Activated naive CD4-positive, alpha-beta T cell treated with anti-CD3 and anti-CD28 coated beads, Interleukin-2, amount 50 U/mL, for 24 hours (primary cell): ENCODE results near the gene MOGAT1.
"Not testable (repeated sequence)": the region's sequence is repeated elsewhere in the genome, so short reads cannot be mapped to it uniquely, and the experiment has no call there.

Experiments
- H3K27ac Mint-ChIP-seq: one replicate; pipeline ENCODE4 v1.8.0; 2021; ENCODE audit warnings: mild to moderate bottlenecking, mixed read lengths
- H3K27me3 Mint-ChIP-seq: one replicate; pipeline ENCODE4 v1.8.0; 2021; ENCODE audit warnings: mixed read lengths
- H3K36me3 Mint-ChIP-seq: one replicate; pipeline ENCODE4 v1.8.0; 2021; ENCODE audit warnings: mixed read lengths
- H3K4me1 Mint-ChIP-seq: one replicate; pipeline ENCODE4 v1.8.0; 2021; ENCODE audit warnings: mixed read lengths
- H3K4me3 Mint-ChIP-seq: one replicate; pipeline ENCODE4 v1.8.0; 2021; ENCODE audit warnings: mild to moderate bottlenecking, mixed read lengths
- H3K9me3 Mint-ChIP-seq: one replicate; pipeline ENCODE4 v1.8.0; 2021; ENCODE audit warnings: mixed read lengths

The MOGAT1 gene

DNA sequence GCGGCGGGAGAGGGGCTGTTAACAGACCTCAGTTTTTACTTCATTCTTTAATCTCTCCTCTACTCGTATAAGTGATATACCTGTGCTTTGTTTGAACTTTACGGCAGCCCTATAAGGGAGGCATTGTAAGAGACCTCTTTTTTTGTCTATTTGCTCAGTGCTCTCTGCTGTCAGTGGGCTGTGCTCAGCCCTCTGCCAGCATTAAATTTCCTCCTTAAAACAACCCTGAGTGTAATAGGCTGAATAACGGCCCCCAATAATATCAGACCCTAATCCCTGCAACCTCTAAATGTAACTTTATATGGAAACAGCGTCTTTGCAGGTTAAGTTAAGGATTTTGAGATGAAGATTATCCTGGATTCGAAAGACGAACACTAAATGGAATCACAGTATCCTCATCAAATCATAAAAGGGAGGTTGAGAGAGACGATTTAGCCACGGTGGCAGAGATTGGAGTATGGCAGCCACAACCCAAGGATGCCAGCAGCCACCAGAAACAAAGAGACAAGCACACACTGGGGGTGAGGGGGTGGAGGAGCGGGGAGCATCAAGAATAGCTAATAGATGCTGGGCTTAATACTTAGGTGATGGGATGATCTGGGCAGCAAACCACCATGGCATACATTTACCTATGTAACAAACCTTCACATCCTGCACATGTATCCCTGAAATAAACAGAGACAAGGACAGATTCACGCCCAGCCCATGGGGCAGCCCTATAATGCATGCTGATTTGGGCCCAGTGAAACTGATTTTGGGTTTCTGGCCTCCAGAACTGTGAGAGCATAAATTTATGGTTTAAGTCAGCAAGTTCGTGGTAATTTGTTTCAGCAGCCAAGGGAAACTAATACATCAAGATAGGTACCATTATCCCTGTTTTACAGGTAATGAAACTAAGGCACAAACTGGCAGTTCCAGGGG, 14.7 kb upstream of the MOGAT1 start:
- Mint-ChIP-seq H3K27me3 (no peaks in the 10 kb centered on the region), H3K4me1 (peaks cover 41% of the 10 kb centered on the region), H3K27ac (peak overlapping the region; percentile 99), H3K36me3 (peaks cover 12% of the 10 kb centered on the region), H3K4me3 (peak overlapping the region; percentile 99), H3K9me3 (no peaks in the 10 kb centered on the region)

GRCh38 chr2:222663479-222663878, 8.0 kb upstream of the MOGAT1 start:
- Mint-ChIP-seq H3K4me1 (no peaks in the 10 kb centered on the region), H3K4me3 (no peak overlapping the region), H3K27me3 (peaks cover 11% of the 10 kb centered on the region), H3K9me3 (no peaks in the 10 kb centered on the region), H3K36me3 (no peaks in the 10 kb centered on the region), H3K27ac (no peak overlapping the region)

DNA sequence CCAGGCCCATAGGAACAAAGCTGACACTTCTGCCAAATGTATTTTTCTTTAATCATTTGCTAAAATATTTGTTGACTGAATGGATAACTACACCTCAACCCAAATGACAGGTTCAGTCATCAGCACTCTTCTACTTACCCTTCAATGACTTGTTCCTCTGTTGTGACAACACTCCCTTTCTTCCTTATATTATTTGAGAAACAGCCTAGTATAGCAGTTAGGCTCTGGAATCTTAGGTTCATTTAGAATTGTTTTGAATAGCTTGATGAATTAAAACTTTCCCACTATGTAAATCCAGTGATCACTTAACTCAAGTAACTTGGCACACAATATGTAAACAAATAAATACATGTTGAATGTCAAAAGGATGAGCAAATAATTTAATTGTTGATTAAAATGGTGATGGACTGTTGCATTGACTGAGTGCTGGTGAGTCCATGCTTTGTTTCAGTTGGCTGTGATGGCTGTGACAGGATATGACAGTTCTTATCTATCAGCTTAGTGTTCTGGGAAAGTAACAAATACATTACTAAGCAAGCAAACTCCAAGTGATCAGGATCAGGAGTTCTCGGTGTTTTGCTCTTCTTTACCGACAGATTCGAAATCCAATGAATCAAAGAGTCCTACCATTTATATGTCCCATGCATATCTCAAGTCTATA, 2.8 kb upstream of the MOGAT1 start:
- H3K27me3 Mint-ChIP-seq: peaks cover 32% of the 10 kb centered on the region
- H3K4me1 Mint-ChIP-seq: peaks cover 10% of the 10 kb centered on the region
- no peaks in the 10 kb centered on the region for H3K9me3 Mint-ChIP-seq
- H3K4me3 Mint-ChIP-seq: no peak overlapping the region
- no peak overlapping the region for H3K27ac Mint-ChIP-seq
- no peaks in the 10 kb centered on the region for H3K36me3 Mint-ChIP-seq

DNA sequence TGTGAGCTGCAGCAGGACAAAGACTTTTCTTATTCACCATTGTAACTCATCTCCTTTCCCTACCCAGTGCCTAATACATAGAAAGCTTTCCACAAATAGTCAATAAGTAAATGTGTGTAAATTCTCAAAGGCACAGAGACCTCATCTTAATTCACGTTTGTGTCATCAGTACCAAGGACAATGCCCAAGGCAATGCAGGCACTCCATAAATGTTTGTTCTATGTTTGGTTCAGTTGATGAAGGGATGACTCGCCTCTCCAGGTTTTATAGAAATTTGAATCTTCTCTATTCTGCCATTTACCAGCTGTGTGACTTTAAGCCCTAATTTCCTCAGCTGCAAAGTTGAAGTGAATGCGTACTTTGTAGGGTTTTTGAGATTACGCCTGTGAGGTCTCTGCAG, 2.1 kb upstream of the MOGAT1 start:
- no peaks in the 10 kb centered on the region for H3K36me3 Mint-ChIP-seq
- H3K9me3 Mint-ChIP-seq: no peaks in the 10 kb centered on the region
- peaks cover 10% of the 10 kb centered on the region for H3K4me1 Mint-ChIP-seq
- no peak overlapping the region for H3K4me3 Mint-ChIP-seq
- H3K27me3 Mint-ChIP-seq: peaks cover 32% of the 10 kb centered on the region
- H3K27ac Mint-ChIP-seq: no peak overlapping the region

GRCh38 chr2:222670191-222671038, 1.0 kb upstream of the MOGAT1 start:
- no peak overlapping the region for H3K27ac Mint-ChIP-seq
- no peak overlapping the region for H3K4me3 Mint-ChIP-seq
- peaks cover 10% of the 10 kb centered on the region for H3K4me1 Mint-ChIP-seq
- peaks cover 35% of the 10 kb centered on the region for H3K27me3 Mint-ChIP-seq
- H3K9me3 Mint-ChIP-seq: no peaks in the 10 kb centered on the region
- no peaks in the 10 kb centered on the region for H3K36me3 Mint-ChIP-seq

- H3K4me1 Mint-ChIP-seq: peaks cover 10% of the 10 kb centered on the region
- H3K36me3 Mint-ChIP-seq: no peaks in the 10 kb centered on the region
- H3K27me3 Mint-ChIP-seq: peaks cover 34% of the 10 kb centered on the region
- no peak overlapping the region for H3K4me3 Mint-ChIP-seq
- no peaks in the 10 kb centered on the region for H3K9me3 Mint-ChIP-seq
- no peak overlapping the region for H3K27ac Mint-ChIP-seq
These were observed 577 bp downstream of the MOGAT1 start for GRCh38 chr2:222672068-222672401.

GRCh38 chr2:222673273-222673672, 1.8 kb downstream of the MOGAT1 start:
- H3K4me3 Mint-ChIP-seq: no peak overlapping the region
- H3K27me3 Mint-ChIP-seq: peaks cover 33% of the 10 kb centered on the region
- no peaks in the 10 kb centered on the region for H3K9me3 Mint-ChIP-seq
- H3K4me1 Mint-ChIP-seq: peaks cover 10% of the 10 kb centered on the region
- no peak overlapping the region for H3K27ac Mint-ChIP-seq
- no peaks in the 10 kb centered on the region for H3K36me3 Mint-ChIP-seq

GRCh38 chr2:222673883-222674282, 2.4 kb downstream of the MOGAT1 start:
- Mint-ChIP-seq H3K36me3 (no peaks in the 10 kb centered on the region), H3K27me3 (peaks cover 35% of the 10 kb centered on the region), H3K27ac (no peak overlapping the region)

DNA sequence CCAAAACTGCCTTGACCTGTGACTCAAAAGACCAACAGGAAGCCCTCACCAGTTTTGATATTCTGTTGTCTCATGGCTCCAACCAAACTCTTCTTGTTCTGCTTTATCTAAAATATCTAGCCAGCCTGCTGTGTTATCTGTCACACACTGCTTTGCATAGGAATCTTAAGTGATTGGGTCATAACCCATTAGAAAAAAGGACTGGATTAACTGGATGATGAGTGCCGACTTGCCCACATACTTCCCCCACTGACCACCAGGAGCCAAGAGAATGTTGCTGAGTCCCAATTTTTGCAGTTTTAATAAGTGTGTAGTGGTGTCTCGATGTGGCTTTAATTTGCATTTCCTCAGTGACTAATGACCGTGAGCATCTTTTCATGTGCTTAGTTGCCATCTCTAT, 6.5 kb downstream of the MOGAT1 start:
- no peak overlapping the region for H3K4me3 Mint-ChIP-seq
- H3K27ac Mint-ChIP-seq: no peak overlapping the region
- H3K27me3 Mint-ChIP-seq: peaks cover 28% of the 10 kb centered on the region
- H3K36me3 Mint-ChIP-seq: no peaks in the 10 kb centered on the region
- no peaks in the 10 kb centered on the region for H3K9me3 Mint-ChIP-seq
- H3K4me1 Mint-ChIP-seq: no peaks in the 10 kb centered on the region

More at GRCh38 chr2:222673883-222674282, 2.4 kb downstream of the MOGAT1 start:
- H3K4me3 Mint-ChIP-seq: no peak overlapping the region
- H3K4me1 Mint-ChIP-seq: peaks cover 10% of the 10 kb centered on the region
- no peaks in the 10 kb centered on the region for H3K9me3 Mint-ChIP-seq

DNA sequence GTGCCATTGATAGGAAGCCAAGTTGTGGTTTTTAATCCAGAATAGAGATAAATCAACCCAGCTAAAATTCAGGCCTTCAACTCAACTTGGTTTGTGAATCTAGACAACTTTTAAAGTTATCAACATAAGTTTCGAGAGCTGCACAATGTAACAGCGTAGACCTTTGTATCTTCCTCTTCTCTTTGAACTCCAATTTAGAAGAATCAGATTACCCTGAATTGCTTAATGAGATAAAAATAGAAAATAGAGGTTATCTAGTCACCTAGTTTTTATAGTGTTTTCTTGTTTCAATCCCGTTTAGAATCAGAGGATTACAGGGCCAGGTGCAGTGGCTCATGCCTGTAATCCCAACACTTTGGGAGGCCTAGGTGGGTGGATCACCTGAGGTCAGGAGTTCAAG, 12.3 kb downstream of the MOGAT1 start:
- peaks cover 15% of the 10 kb centered on the region for H3K27me3 Mint-ChIP-seq
- H3K4me3 Mint-ChIP-seq: no peak overlapping the region
- H3K4me1 Mint-ChIP-seq: no peaks in the 10 kb centered on the region
- H3K36me3 Mint-ChIP-seq: no peaks in the 10 kb centered on the region
- no peaks in the 10 kb centered on the region for H3K9me3 Mint-ChIP-seq
- no peak overlapping the region for H3K27ac Mint-ChIP-seq

GRCh38 chr2:222686086-222686750, 14.8 kb downstream of the MOGAT1 start:
- Mint-ChIP-seq H3K36me3 (no peaks in the 10 kb centered on the region), H3K9me3 (no peaks in the 10 kb centered on the region), H3K4me1 (no peaks in the 10 kb centered on the region), H3K27ac (no peak overlapping the region), H3K4me3 (no peak overlapping the region), H3K27me3 (peaks cover 9% of the 10 kb centered on the region)

GRCh38 chr2:222688917-222689316, 17.5 kb downstream of the MOGAT1 start:
- Mint-ChIP-seq H3K4me1 (no peaks in the 10 kb centered on the region), H3K9me3 (no peaks in the 10 kb centered on the region), H3K27ac (no peak overlapping the region), H3K27me3 (peaks cover 2% of the 10 kb centered on the region), H3K4me3 (no peak overlapping the region), H3K36me3 (no peaks in the 10 kb centered on the region)

GRCh38 chr2:222689322-222689721, 17.9 kb downstream of the MOGAT1 start:
- no peak overlapping the region for H3K4me3 Mint-ChIP-seq

GRCh38 chr2:222690564-222691200, 19.2 kb downstream of the MOGAT1 start:
- H3K36me3 Mint-ChIP-seq: no peaks in the 10 kb centered on the region
- H3K4me1 Mint-ChIP-seq: peaks cover 3% of the 10 kb centered on the region
- no peak overlapping the region for H3K4me3 Mint-ChIP-seq
- H3K9me3 Mint-ChIP-seq: no peaks in the 10 kb centered on the region
- H3K27me3 Mint-ChIP-seq: peaks cover 2% of the 10 kb centered on the region
- no peak overlapping the region for H3K27ac Mint-ChIP-seq

More at GRCh38 chr2:222689322-222689721, 17.9 kb downstream of the MOGAT1 start:
- Mint-ChIP-seq H3K36me3 (no peaks in the 10 kb centered on the region), H3K27me3 (peaks cover 2% of the 10 kb centered on the region), H3K27ac (no peak overlapping the region), H3K4me1 (no peaks in the 10 kb centered on the region), H3K9me3 (no peaks in the 10 kb centered on the region)

DNA sequence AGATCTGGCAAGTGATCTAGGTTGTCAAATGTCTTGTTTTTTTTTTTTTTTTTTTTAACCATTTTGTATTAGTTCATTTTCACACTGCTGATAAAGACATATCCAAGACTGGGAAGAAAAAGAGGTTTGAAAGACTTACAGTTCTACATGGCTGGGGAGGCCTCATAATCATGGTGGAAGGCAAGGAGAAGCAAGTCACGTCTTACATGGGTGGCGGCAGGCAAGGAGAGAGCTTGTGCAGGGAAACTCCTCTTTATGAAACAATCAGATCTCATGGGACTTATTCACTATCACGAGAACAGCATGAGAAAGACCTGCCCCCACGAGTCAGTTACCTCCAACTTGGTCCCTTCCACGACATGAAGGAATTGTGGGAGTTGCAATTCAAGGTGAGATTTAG, 22.0 kb downstream of the MOGAT1 start:
- H3K4me1 Mint-ChIP-seq, H3K36me3 Mint-ChIP-seq, H3K27me3 Mint-ChIP-seq, H3K4me3 Mint-ChIP-seq, H3K9me3 Mint-ChIP-seq: not testable (repeated sequence)
- H3K27ac Mint-ChIP-seq: peak overlapping the region; percentile 63
